ENCODE results near the gene DISC1.

DNA sequence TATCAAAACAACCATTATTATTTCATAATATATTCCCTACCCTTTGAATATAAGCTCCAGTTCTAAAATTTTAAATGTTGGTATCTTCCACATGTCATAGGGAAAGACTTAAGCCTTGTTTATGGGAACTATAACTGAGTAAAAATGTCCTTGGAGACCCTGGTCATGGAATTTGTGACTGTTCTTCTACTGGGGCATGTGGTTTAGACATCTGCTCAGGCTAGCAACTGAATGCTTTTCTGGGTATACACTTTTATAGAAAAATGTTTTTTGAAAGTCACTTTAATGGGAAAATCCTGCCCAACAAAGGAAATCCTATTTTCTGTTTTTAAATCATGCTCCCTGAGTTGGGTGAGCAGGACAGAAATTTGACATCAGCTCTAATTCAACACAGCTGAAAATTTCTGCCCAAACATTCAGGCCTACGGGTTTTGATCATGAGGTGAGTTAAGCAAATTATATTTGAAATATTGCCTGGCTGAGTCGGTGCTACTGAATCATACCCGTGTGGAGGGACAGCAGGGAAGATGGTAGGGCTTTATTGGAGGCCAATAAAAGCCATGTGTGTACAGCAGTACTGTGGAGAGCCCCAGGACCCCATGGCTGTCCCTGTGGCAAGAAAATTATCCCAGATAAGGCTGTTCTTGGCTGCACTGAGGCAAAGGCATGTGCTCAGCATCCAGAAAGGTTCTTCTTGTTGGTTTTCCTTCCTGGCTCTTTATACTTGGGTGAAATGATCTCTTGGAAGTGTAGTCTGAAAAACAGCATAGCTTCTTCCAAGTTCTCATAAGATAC, 391.8 kb downstream of the DISC1 start:
- TF ChIP-seq, protein P1, sequence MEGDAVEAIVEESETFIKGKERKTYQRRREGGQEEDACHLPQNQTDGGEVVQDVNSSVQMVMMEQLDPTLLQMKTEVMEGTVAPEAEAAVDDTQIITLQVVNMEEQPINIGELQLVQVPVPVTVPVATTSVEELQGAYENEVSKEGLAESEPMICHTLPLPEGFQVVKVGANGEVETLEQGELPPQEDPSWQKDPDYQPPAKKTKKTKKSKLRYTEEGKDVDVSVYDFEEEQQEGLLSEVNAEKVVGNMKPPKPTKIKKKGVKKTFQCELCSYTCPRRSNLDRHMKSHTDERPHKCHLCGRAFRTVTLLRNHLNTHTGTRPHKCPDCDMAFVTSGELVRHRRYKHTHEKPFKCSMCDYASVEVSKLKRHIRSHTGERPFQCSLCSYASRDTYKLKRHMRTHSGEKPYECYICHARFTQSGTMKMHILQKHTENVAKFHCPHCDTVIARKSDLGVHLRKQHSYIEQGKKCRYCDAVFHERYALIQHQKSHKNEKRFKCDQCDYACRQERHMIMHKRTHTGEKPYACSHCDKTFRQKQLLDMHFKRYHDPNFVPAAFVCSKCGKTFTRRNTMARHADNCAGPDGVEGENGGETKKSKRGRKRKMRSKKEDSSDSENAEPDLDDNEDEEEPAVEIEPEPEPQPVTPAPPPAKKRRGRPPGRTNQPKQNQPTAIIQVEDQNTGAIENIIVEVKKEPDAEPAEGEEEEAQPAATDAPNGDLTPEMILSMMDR (conservative IDR thresholded peaks at IDR 0.05 in 1 of 2, IDR thresholded peaks at IDR 0.05 in 1 of 2; ENCODE audit: extremely low read depth in 1 of 2, insufficient read depth in 1 of 2, low read depth in 1 of 2, low read length in 2 of 2), result no peak
- no peak for TF ChIP-seq EZH2 (IDR thresholded peaks at IDR 0.05; ENCODE audit: borderline replicate concordance, low read length)
